Erythroblast (primary cell): ENCODE data around the gene AVP.

Experiments
- GATA1 ChIP-seq: IDR thresholded peaks from 2 replicates; pipeline ENCODE4 v1.6.1; 2011; ENCODE audit warnings: low read depth, mild to moderate bottlenecking, control low read depth, low read length, moderate library complexity
- POLR2A ChIP-seq: IDR thresholded peaks from 2 replicates; pipeline ENCODE4 v1.6.1; 2011; ENCODE audit warnings: mild to moderate bottlenecking, low read length

GRCh38 chr20:3068075-3068474, 16.4 kb downstream of the AVP start:
- TF ChIP-seq POLR2A, result no peak
- TF ChIP-seq GATA1, result no peak
